Esophagus (tissue), 2 donors: ENCODE measurements around the gene FOXN4. TPM values are rescaled to one million over a fixed set of nuclear protein-coding genes. Genes with fewer than 3 reads are reported as not detected.

Experiments used
- H3K27ac ChIP-seq, 2 donors: one replicate each; pipeline ENCODE4 v1.5.1; 2013; ENCODE audit warnings: low read depth in 2 of 2, mild to moderate bottlenecking in 2 of 2, inconsistent platforms in 1 of 2, low read length in 1 of 2, moderate library complexity in 1 of 2
- H3K27me3 ChIP-seq, 2 donors: one replicate each; pipeline ENCODE4 v1.6.1; 2013; ENCODE audit warnings: low read length in 2 of 2, control low read depth in 1 of 2, mild to moderate bottlenecking in 1 of 2; ENCODE audit not compliant: insufficient read depth in 2 of 2, control insufficient read depth in 1 of 2
- H3K36me3 ChIP-seq, 2 donors: one replicate each; pipeline ENCODE4 v1.6.1; 2013; ENCODE audit warnings: low read length in 1 of 2; ENCODE audit not compliant: control insufficient read depth in 2 of 2, insufficient read depth in 2 of 2
- H3K4me1 ChIP-seq, 2 donors: one replicate each; pipeline ENCODE4 v1.6.1; 2013; ENCODE audit warnings: low read length in 1 of 2; ENCODE audit not compliant: control insufficient read depth in 2 of 2, insufficient read depth in 2 of 2
- H3K4me3 ChIP-seq, 2 donors: one replicate each; pipeline ENCODE4 v1.5.1; 2013; ENCODE audit warnings: low read length in 2 of 2, mild to moderate bottlenecking in 2 of 2, low read depth in 1 of 2, moderate library complexity in 1 of 2
- H3K9me3 ChIP-seq, 2 donors: one replicate each; pipeline ENCODE4 v1.6.1; 2013; ENCODE audit warnings: mild to moderate bottlenecking in 2 of 2, low read depth in 1 of 2, low read length in 1 of 2, moderate library complexity in 1 of 2; ENCODE audit not compliant: control insufficient read depth in 2 of 2, insufficient read depth in 1 of 2
- WGBS, 2 donors: extraction: QIAGEN DNeasy Blood & Tissue Kit; methylation state at CpG; one replicate each; pipeline ENCODE4 v1.1.7; 2013; 5-methylcytosine and 5-hydroxymethylcytosine counted together
- polyA plus RNA-seq, 2 donors: library from polyadenylated mRNA; stranded (reverse); fragments of 200-250 nt; gene quantifications; one replicate each; pipeline ENCODE4 v1.2.3, GENCODE V29; 2013
- donor health status: healthy with polysubstance abuse.
- donor health status: Bipolar disorder and iron deficiency.

The FOXN4 gene
- polyA plus RNA-seq, 2 donors: not detected

GRCh38 chr12:109258607-109259544, 50.2 kb downstream of the FOXN4 start:
- peaks cover 0 to 3% of the 10 kb centered on the region in 2 donors for H3K9me3 ChIP-seq
- 86 to 88% methylated on average over 15 to 16 of the region's 16 CpGs for WGBS, 2 donors
- H3K27me3 ChIP-seq: no peaks in the 10 kb centered on the region
- peaks cover 3 to 5% of the 10 kb centered on the region in 2 donors for H3K36me3 ChIP-seq
- H3K4me3 ChIP-seq: no peak overlapping the region
- H3K4me1 ChIP-seq: no peaks in the 10 kb centered on the region
- H3K27ac ChIP-seq: no peak overlapping the region

DNA sequence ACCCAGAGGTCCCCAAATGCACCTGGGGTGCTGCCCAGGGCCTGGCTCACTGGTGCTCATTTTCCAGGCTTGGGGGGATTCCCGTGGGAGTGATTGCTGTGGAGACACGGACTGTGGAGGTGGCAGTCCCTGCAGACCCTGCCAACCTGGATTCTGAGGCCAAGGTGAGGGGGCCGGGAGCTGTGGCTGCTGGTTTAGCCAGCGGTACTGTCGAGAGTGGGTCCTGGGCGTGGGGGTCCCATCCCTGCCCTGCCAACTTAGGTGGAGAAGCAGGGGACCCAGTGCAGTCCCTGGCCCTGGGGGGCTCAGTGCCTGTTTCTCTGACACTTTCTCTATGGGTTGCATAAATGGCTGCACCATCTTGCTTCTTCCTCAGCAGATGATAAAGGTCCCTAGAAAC, 50.9 kb downstream of the FOXN4 start:
- H3K4me1 ChIP-seq: no peaks in the 10 kb centered on the region
- 84 to 90% methylated on average over 6 of the region's 6 CpGs for WGBS, 2 donors
- H3K27me3 ChIP-seq: no peaks in the 10 kb centered on the region
- H3K36me3 ChIP-seq: peaks cover 3 to 5% of the 10 kb centered on the region in 2 donors
- no peak overlapping the region for H3K4me3 ChIP-seq
- no peak overlapping the region for H3K27ac ChIP-seq
- H3K9me3 ChIP-seq: peaks cover 0 to 4% of the 10 kb centered on the region in 2 donors

GRCh38 chr12:109256011-109256410, 53.1 kb downstream of the FOXN4 start:
- peaks cover 0 to 4% of the 10 kb centered on the region in 2 donors for H3K9me3 ChIP-seq
- H3K4me1 ChIP-seq: no peaks in the 10 kb centered on the region
- H3K27me3 ChIP-seq: no peaks in the 10 kb centered on the region
- WGBS, 2 donors: 80 to 92% methylated on average over 8 of the region's 8 CpGs
- no peak overlapping the region for H3K27ac ChIP-seq
- H3K36me3 ChIP-seq: peaks cover 3 to 10% of the 10 kb centered on the region in 2 donors
- no peak overlapping the region for H3K4me3 ChIP-seq

- Histone ChIP-seq H3K27me3 (no peaks in the 10 kb centered on the region), H3K36me3 (peaks cover 3 to 10% of the 10 kb centered on the region in 2 donors), H3K9me3 (peaks cover 0 to 4% of the 10 kb centered on the region in 2 donors), H3K27ac (no peak overlapping the region), H3K4me1 (no peaks in the 10 kb centered on the region), H3K4me3 (no peak overlapping the region)
- 91 to 93% methylated on average over 5 of the region's 5 CpGs for WGBS, 2 donors
These were observed 53.7 kb downstream of the FOXN4 start for GRCh38 chr12:109255377-109255776.

- Histone ChIP-seq H3K4me3 (no peak overlapping the region), H3K9me3 (peaks cover 0 to 4% of the 10 kb centered on the region in 2 donors), H3K27ac (no peak overlapping the region), H3K36me3 (peaks cover 0 to 10% of the 10 kb centered on the region in 2 donors), H3K4me1 (no peaks in the 10 kb centered on the region), H3K27me3 (no peaks in the 10 kb centered on the region)
- WGBS, 2 donors: 96 to 97% methylated on average over 7 of the region's 7 CpGs
These were observed 55.1 kb downstream of the FOXN4 start for GRCh38 chr12:109253913-109254544.

- Histone ChIP-seq H3K36me3 (peaks cover 0 to 8% of the 10 kb centered on the region in 2 donors), H3K9me3 (peaks cover 0 to 4% of the 10 kb centered on the region in 2 donors), H3K27me3 (no peaks in the 10 kb centered on the region), H3K4me1 (no peaks in the 10 kb centered on the region), H3K4me3 (no peak overlapping the region), H3K27ac (no peak overlapping the region)
- 93 to 96% methylated on average over 4 of the region's 4 CpGs for WGBS, 2 donors
These were observed 56.3 kb downstream of the FOXN4 start for GRCh38 chr12:109252799-109253198.

GRCh38 chr12:109250523-109250922, 58.6 kb downstream of the FOXN4 start:
- no peak overlapping the region for H3K4me3 ChIP-seq
- no peaks in the 10 kb centered on the region for H3K27me3 ChIP-seq
- peaks cover 0 to 4% of the 10 kb centered on the region in 2 donors for H3K9me3 ChIP-seq
- no peak overlapping the region for H3K27ac ChIP-seq
- H3K36me3 ChIP-seq: peaks cover 0 to 11% of the 10 kb centered on the region in 2 donors
- WGBS, 2 donors: 67 to 72% methylated on average over 1 of the region's 1 CpG
- no peaks in the 10 kb centered on the region for H3K4me1 ChIP-seq

- peaks cover 0 to 9% of the 10 kb centered on the region in 2 donors for H3K36me3 ChIP-seq
- H3K27me3 ChIP-seq: no peaks in the 10 kb centered on the region
- H3K9me3 ChIP-seq: no peaks in the 10 kb centered on the region
- H3K4me1 ChIP-seq: no peaks in the 10 kb centered on the region
- no peak overlapping the region for H3K27ac ChIP-seq
- 62 to 83% methylated on average over 9 of the region's 9 CpGs for WGBS, 2 donors
- no peak overlapping the region for H3K4me3 ChIP-seq
These were observed 61.0 kb downstream of the FOXN4 start for GRCh38 chr12:109247831-109248654.

DNA sequence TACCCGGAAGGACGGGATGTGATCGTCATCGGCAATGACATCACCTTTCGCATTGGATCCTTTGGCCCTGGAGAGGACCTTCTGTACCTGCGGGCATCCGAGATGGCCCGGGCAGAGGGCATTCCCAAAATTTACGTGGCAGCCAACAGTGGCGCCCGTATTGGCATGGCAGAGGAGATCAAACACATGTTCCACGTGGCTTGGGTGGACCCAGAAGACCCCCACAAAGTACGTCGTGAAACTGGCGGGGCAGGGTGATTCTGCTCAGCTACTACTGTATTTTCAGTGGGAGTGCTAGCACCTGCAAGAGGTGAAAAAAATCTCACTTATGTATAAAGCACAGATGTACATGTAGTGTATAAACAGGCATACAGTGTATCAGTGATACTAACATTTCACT, 62.9 kb downstream of the FOXN4 start:
- Histone ChIP-seq H3K36me3 (peaks cover 5 to 14% of the 10 kb centered on the region in 2 donors), H3K9me3 (no peaks in the 10 kb centered on the region), H3K4me1 (no peaks in the 10 kb centered on the region), H3K27ac (no peak overlapping the region), H3K27me3 (no peaks in the 10 kb centered on the region), H3K4me3 (no peak overlapping the region)
- WGBS, 2 donors: 94% methylated on average over 15 of the region's 15 CpGs
